ENCODE measurements around the gene PARP6.
"Not testable (repeated sequence)": the region's sequence is repeated elsewhere in the genome, so short reads cannot be mapped to it uniquely, and the experiment has no call there.

Gene PARP6

GRCh38 chr15:72278737-72279136, 6.4 kb upstream of the PARP6 start:
- no peak for DNase-seq (ENCODE audit: low read depth, low spot score)

GRCh38 chr15:72276326-72276700, 4.0 kb upstream of the PARP6 start:
- DNase-seq (ENCODE audit: low read depth, low spot score): no peak

- not testable (repeated sequence) for DNase-seq (ENCODE audit: low read depth, low spot score)
These were observed 3.4 kb upstream of the PARP6 start for GRCh38 chr15:72275635-72276325.

GRCh38 chr15:72272997-72273352, 621 bp upstream of the PARP6 start:
- DNase-seq (ENCODE audit: low read depth, low spot score): no peak

DNA sequence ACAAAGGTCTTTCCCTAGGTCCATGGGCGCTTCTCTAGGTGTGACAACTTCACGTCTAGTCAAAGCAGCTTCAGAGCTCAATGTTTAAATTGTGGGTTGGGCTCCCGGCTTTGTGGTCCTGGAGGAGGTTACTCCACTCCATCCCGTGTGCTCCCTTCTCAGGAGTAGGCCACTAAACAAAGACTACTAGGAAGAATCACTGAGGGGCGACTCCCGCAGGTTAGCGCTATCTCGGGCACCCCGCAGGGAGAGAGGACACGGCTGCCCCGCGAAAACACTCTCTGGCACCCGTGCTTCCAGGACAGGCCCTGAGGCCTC, 500 bp downstream of the PARP6 start:
- no peak for DNase-seq (ENCODE audit: low read depth, low spot score)

- no peak for DNase-seq (ENCODE audit: low read depth, low spot score)
These were observed 1.1 kb downstream of the PARP6 start for GRCh38 chr15:72271221-72271620.

GRCh38 chr15:72269739-72270138, 2.6 kb downstream of the PARP6 start:
- no peak for DNase-seq (ENCODE audit: low read depth, low spot score)

GRCh38 chr15:72265031-72265430, 7.3 kb downstream of the PARP6 start:
- DNase-seq (ENCODE audit: low read depth, low spot score): no peak

GRCh38 chr15:72252663-72253299, 19.6 kb downstream of the PARP6 start:
- no peak for DNase-seq (ENCODE audit: low read depth, low spot score)

GRCh38 chr15:72249142-72249810, 23.1 kb downstream of the PARP6 start:
- no peak for DNase-seq (ENCODE audit: low read depth, low spot score)

- no peak for DNase-seq (ENCODE audit: low read depth, low spot score)
These were observed 23.8 kb downstream of the PARP6 start for GRCh38 chr15:72248514-72248913.

- DNase-seq (ENCODE audit: low read depth, low spot score): no peak
These were observed 29.5 kb downstream of the PARP6 start for GRCh38 chr15:72242775-72243370.

- DNase-seq (ENCODE audit: low read depth, low spot score): no peak
These were observed 32.7 kb downstream of the PARP6 start for GRCh38 chr15:72239652-72240051.

- no peak for DNase-seq (ENCODE audit: low read depth, low spot score)
These were observed 33.8 kb downstream of the PARP6 start for GRCh38 chr15:72238586-72238985.

GRCh38 chr15:72237853-72238224, 34.5 kb downstream of the PARP6 start:
- DNase-seq (ENCODE audit: low read depth, low spot score): no peak

- peak; percentile 78 for DNase-seq (ENCODE audit: low read depth, low spot score)
These were observed 35.1 kb downstream of the PARP6 start for GRCh38 chr15:72237029-72237852.

- DNase-seq (ENCODE audit: low read depth, low spot score): no peak
These were observed 35.9 kb downstream of the PARP6 start for GRCh38 chr15:72236381-72237003.

DNA sequence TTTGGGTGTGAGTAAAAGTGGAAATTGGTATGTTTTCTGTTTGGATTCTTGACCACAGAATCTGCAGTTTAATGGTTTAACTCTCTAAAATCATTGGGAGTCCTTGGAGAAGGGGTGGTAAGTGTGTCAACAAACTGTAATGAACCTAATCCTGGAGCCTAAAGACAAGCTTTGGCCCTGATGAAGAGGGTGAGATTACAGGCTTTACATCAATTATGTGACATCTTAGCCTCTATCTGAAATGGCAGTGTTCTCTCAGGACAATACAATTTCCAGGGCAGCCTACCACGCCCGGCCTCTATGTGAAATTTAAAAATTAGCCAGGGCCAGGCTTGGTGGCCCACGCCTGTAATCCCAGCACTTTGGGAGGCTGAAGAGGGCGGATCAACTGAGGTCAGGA, 37.1 kb downstream of the PARP6 start:
- DNase-seq (ENCODE audit: low read depth, low spot score): no peak

DNA sequence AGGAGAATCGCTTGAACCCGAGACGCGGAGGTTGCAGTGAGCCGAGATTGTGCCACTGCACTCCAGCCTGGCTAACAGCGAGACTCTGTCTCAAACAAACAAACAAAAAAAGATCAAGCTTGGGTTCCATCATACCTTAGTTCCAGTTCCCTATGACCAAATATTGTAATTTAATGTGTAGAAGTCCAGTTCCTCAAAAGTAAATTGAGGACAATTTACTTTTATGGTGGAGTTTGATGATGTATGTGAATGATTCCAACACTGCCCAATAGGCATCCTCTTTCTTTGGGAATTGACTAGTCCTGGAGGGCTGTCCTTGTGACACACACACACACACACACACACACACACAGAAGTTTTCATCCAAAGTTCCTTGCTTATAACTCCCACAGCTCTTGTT, 38.6 kb downstream of the PARP6 start:
- no peak for DNase-seq (ENCODE audit: low read depth, low spot score)

DNA sequence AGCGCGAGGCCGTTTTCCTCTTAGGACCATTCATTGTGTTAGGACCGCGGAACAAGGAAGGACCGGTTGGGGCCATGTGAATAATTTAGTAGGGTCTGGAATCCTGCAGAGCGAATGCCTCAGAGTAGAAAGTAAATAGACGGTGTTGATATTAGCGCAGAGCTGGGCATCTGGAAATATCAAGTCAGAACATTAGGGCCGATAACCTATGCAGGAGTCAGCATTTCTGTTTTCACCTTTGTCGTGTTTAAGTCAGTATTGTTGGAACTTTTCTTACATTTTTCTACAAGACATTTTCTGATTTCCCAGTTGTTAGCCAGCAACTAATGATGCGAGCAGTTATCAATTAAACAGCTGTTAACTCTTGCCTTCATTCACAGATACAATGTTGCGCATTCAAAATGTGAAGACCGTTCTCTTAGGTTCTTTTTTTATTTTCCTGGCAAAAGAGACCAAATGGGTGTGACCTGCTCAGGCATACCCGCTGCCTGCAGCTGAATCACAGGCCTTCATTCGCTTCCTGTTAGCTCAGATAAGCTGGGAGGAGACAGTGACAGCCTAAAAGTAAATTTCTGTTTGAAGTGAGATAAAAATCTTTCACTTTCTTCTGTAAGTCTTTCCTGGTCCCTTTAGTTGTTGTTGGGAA, 40.4 kb downstream of the PARP6 start:
- no peak for DNase-seq (ENCODE audit: low read depth, low spot score)

Data from brain pericyte (primary cell).